GM12878 (cell line): ENCODE measurements around the gene CMTM4. TPM values are rescaled to one million over a fixed set of nuclear protein-coding genes. Genes with fewer than 3 reads are reported as not detected.

Experiments used
- ATAC-seq: fragments of 200-7000 bp; cut with Tn5 transposase; 3 replicates; pipeline ENCODE4 v1.9.1; 2020; ENCODE audit warnings: mild to moderate bottlenecking, moderate library complexity
- BruUV-seq: library from RNA; stranded (reverse); fragments of 400-500 nt; replicated peaks from 2 replicates; lab custom pipeline; 2021; lab: Mats Ljungman, UMichigan
- CTCF ChIA-PET: fragments of 300-600 bp; sonication (Branson Sonifier 250); formaldehyde crosslinking; extraction: SDS; loops from one replicate; lab custom pipeline; 2021; ENCODE audit warnings: inconsistent platforms; lab: Yijun Ruan, JAX
- POLR2A ChIA-PET: fragments of 350-600 bp; formaldehyde crosslinking; extraction: SDS; loops from one replicate; lab custom pipeline; 2021; ENCODE audit warnings: inconsistent platforms; lab: Charles Lee
- RAD21 ChIA-PET: fragments of 300-600 bp; sonication (Branson Sonifier 250); formaldehyde crosslinking; loops from one replicate; lab custom pipeline; 2023; ENCODE audit warnings: antibody characterized with exemption; ENCODE audit not compliant: unreplicated experiment; lab: Charles Lee
- SMC1A ChIA-PET: fragments of 300-600 bp; sonication (Branson Sonifier 250); formaldehyde crosslinking; loops from one replicate; lab custom pipeline; 2023; ENCODE audit not compliant: unreplicated experiment, uncharacterized antibody; lab: Charles Lee
- DNase-seq: peaks from one replicate; pipeline ENCODE4 v3.0.0-alpha.2; 2011; ENCODE audit warnings: low read depth, low spot score
- FAIRE-seq: peaks from 3 replicates; lab custom pipeline; 2011; peaks lifted over from hg19 to GRCh38; lab: Jason Lieb, UNC
- H2AFZ ChIP-seq: 2 replicates; pipeline ENCODE4 v1.6.0; 2011; ENCODE audit warnings: low read depth, low read length, control low read depth; ENCODE audit not compliant: control insufficient read depth
- H3K27ac ChIP-seq: 2 replicates; pipeline ENCODE4 v1.5.1; 2011; ENCODE audit warnings: control low read depth; ENCODE audit not compliant: control insufficient read depth, insufficient read depth
- H3K27me3 ChIP-seq, 2 experiments: replicated peaks in 1 of 2; 2 replicates each; pipeline versions ENCODE4 v1.6.0 to v1.6.1; 2011; ENCODE audit warnings: low read length in 1 of 2; ENCODE audit not compliant: control insufficient read depth in 2 of 2, insufficient read depth in 2 of 2
- H3K36me3 ChIP-seq, 2 experiments: 2 replicates each; pipeline ENCODE4 v1.5.1; 2011; ENCODE audit warnings: low read length in 1 of 2; ENCODE audit not compliant: control insufficient read depth in 2 of 2, insufficient read depth in 2 of 2
- H3K4me1 ChIP-seq: 2 replicates; pipeline ENCODE4 v1.6.1; 2011; ENCODE audit warnings: mild to moderate bottlenecking, low read length, moderate library complexity, mixed read lengths; ENCODE audit not compliant: control insufficient read depth, insufficient read depth
- H3K4me2 ChIP-seq: 2 replicates; pipeline ENCODE4 v1.6.0; 2011; ENCODE audit warnings: control low read depth; ENCODE audit not compliant: control insufficient read depth, insufficient read depth
- H3K4me3 ChIP-seq: fragments of 200-600 bp; sonication (generic); 2 replicates; pipeline ENCODE4 v1.5.1; 2016
- H3K79me2 ChIP-seq: 2 replicates; pipeline ENCODE4 v1.6.0; 2011; ENCODE audit warnings: low read length; ENCODE audit not compliant: control insufficient read depth, insufficient read depth
- H3K9ac ChIP-seq: 2 replicates; pipeline ENCODE4 v1.8.0; 2011; ENCODE audit warnings: low read length, control low read depth, mixed read lengths; ENCODE audit not compliant: control insufficient read depth, insufficient read depth
- H3K9me3 ChIP-seq: replicated peaks from 3 replicates; pipeline ENCODE4 v1.5.1; 2011; ENCODE audit warnings: mild to moderate bottlenecking, low read length; ENCODE audit not compliant: control insufficient read depth, insufficient read depth
- H4K20me1 ChIP-seq: 2 replicates; pipeline ENCODE4 v1.6.0; 2011; ENCODE audit not compliant: control insufficient read depth, insufficient read depth
- ATF3 ChIP-seq: IDR thresholded peaks from 2 replicates; pipeline ENCODE4 v1.6.1; 2011; ENCODE audit warnings: low read depth, mild to moderate bottlenecking, low read length, moderate library complexity, borderline replicate concordance; ENCODE audit errors: extremely low read depth
- CEBPZ ChIP-seq: fragments of 150-350 bp; IDR thresholded peaks from 2 replicates; pipeline ENCODE4 v1.6.1; 2016; ENCODE audit warnings: low read depth, low read length
- CHD2 ChIP-seq: IDR thresholded peaks from 2 replicates; pipeline ENCODE4 v1.6.1; 2011; ENCODE audit warnings: low read depth, low read length, improper control_type of control experiment, borderline replicate concordance
- CHD4 ChIP-seq: fragments of 200-600 bp; sonication (generic); IDR thresholded peaks from 2 replicates; pipeline ENCODE4 v1.6.1; 2016; ENCODE audit warnings: mild to moderate bottlenecking
- HDGF ChIP-seq: fragments of 450-650 bp; IDR thresholded peaks from 2 replicates; pipeline ENCODE4 v1.6.1; 2016; ENCODE audit warnings: antibody characterized with exemption
- HSF1 ChIP-seq: fragments of 150-350 bp; IDR thresholded peaks from 2 replicates; pipeline ENCODE4 v1.6.1; 2014; ENCODE audit warnings: mild to moderate bottlenecking, low read depth, low read length
- IKZF2 ChIP-seq, 2 experiments: fragments of 450-650 bp; IDR thresholded peaks; 2 replicates each; pipeline ENCODE4 v1.6.1; 2017; ENCODE audit warnings: mild to moderate bottlenecking in 2 of 2, moderate library complexity in 2 of 2
- NFYB ChIP-seq: IDR thresholded peaks from 2 replicates; pipeline ENCODE4 v1.6.1; 2011; ENCODE audit warnings: low read depth, mild to moderate bottlenecking, low read length, improper control_type of control experiment, moderate library complexity; ENCODE audit not compliant: insufficient read depth
- NR2C2 ChIP-seq: IDR thresholded peaks from 2 replicates; pipeline ENCODE4 v1.6.1; 2011; ENCODE audit warnings: borderline replicate concordance, low read depth; ENCODE audit not compliant: control insufficient read depth, insufficient read length
- PBX3 ChIP-seq: IDR thresholded peaks from 2 replicates; pipeline ENCODE4 v1.6.1; 2011; ENCODE audit warnings: mild to moderate bottlenecking, low read depth, low read length, moderate library complexity; ENCODE audit not compliant: insufficient replicate concordance
- USF2 ChIP-seq: IDR thresholded peaks from 2 replicates; pipeline ENCODE4 v1.6.1; 2011; ENCODE audit warnings: low read depth, low read length, improper control_type of control experiment, borderline replicate concordance
- ZBTB11 ChIP-seq: fragments of 450-650 bp; formaldehyde crosslinking; IDR thresholded peaks from 2 replicates; pipeline ENCODE4 v1.5.0; 2022; ENCODE audit warnings: mild to moderate bottlenecking, missing genetic modification characterization
- WGBS: methylation state at CpG from one replicate; pipeline ENCODE4 v1.1.6; 2016; ENCODE audit warnings: low lambda C conversion rate; ENCODE audit not compliant: insufficient replicate concordance, insufficient coverage; ENCODE audit errors: missing lambda C conversion rate; 5-methylcytosine and 5-hydroxymethylcytosine counted together
- in situ Hi-C: fragments of 300-500 bp; cut with MboI; formaldehyde crosslinking; loops from 9 replicates; pipeline ENCODE4 v1.14.3; 2018; ENCODE audit warnings: mixed read lengths
- intact Hi-C: fragments of 100-400 bp; cut with micrococcal nuclease; formaldehyde crosslinking; loops from one replicate; pipeline ENCODE4 v1.14.2; 2022; ENCODE audit not compliant: unreplicated experiment
- polyA plus RNA-seq, 11 experiments: library from polyadenylated mRNA; depleted of rRNA in 4 of 11; unstranded in 6 of 11; stranded (reverse) in 5 of 11; fragments of >200 nt; fragmentation: Nextera tagmentation in 4 of 11; fragmentation: Illumina TruSeq in 1 of 11; extraction: Ambion mirVana in 4 of 11; extraction: Trizol in 1 of 11; gene quantifications; 1 replicate in 1 of 11; 2 replicates in 10 of 11; pipeline versions ENCODE4 v1.2.1 to v1.2.3, GENCODE V29; 2011 to 2016; ENCODE audit warnings: inconsistent platforms in 2 of 11, missing spikeins in 2 of 11, low read depth in 1 of 11
- total RNA-seq, 4 experiments: library from RNA; depleted of rRNA in 3 of 4; stranded (reverse); fragments of >200 nt in 3 of 4; fragmentation: Illumina TruSeq in 1 of 4; extraction: Trizol in 1 of 4; gene quantifications; 2 replicates each; pipeline versions ENCODE4 v1.2.1 to v1.2.3, GENCODE V29; 2013 to 2021

CMTM4 gene
- total and polyA plus RNA-seq, 10 of the 15 experiments (the other 5 are each of a cell fraction or from before 2014, with no cell fraction given), result 0.02 to 0.43 (median 0.15) TPM; not detected in 2

- ATAC-seq (no peak), FAIRE-seq (no peak), DNase-seq (no peak)
- Histone ChIP-seq H3K4me2 (no peak overlapping the region), H3K36me3 (no peaks in the 10 kb centered on the region), H3K9me3 (no peaks in the 10 kb centered on the region), H3K79me2 (no peaks in the 10 kb centered on the region), H2AFZ (no peak overlapping the region), H4K20me1 (no peaks in the 10 kb centered on the region), H3K9ac (no peak overlapping the region), H3K4me1 (no peaks in the 10 kb centered on the region), H3K27me3 (peaks cover 0 to 12% of the 10 kb centered on the region in 2 experiments), H3K27ac (no peak overlapping the region), H3K4me3 (no peak overlapping the region)
- CTCF ChIA-PET, result interaction anchor here (0.7 to 2.0 kb wide), 6 partner anchors 32 to 133 kb away, joined by 3 to 8 read pairs (median 3); partner anchors contain the start of gene NAE1
- RAD21 ChIA-PET, result no interaction called here
- WGBS, result 76% methylated on average over 7 of the region's 7 CpGs
- in situ Hi-C loops (no loop called here), intact Hi-C loops (no loop called here)
- POLR2A ChIA-PET, result no interaction called here
- BruUV-seq, result no TSS peak
- SMC1A ChIA-PET, result interaction anchor here (1.6 kb wide), 1 partner anchor 47 kb away, joined by 4 read pairs; no protein-coding TSS in a partner anchor
- TF ChIP-seq NFYB, result no peak
- TF ChIP-seq CEBPZ, result no peak
- no peak for TF ChIP-seq HDGF
- TF ChIP-seq CHD4, result no peak
- no peak for TF ChIP-seq ZBTB11 (CRISPR knock-in tag)
- no peak for TF ChIP-seq ATF3
- TF ChIP-seq HSF1, result no peak
- no peak for TF ChIP-seq PBX3
- no peak for TF ChIP-seq NR2C2
- TF ChIP-seq USF2, result no peak
- TF ChIP-seq IKZF2 (IDR thresholded peaks at IDR 0.05), result no peak
- TF ChIP-seq CHD2, result no peak
Observed at GRCh38 chr16:66698046-66698445, 1.5 kb upstream of the CMTM4 start.
